Measurements from ENCODE around the gene PDCD7.
"Not testable (repeated sequence)": the region's sequence is repeated elsewhere in the genome, so short reads cannot be mapped to it uniquely, and the experiment has no call there.

The PDCD7 gene

DNA sequence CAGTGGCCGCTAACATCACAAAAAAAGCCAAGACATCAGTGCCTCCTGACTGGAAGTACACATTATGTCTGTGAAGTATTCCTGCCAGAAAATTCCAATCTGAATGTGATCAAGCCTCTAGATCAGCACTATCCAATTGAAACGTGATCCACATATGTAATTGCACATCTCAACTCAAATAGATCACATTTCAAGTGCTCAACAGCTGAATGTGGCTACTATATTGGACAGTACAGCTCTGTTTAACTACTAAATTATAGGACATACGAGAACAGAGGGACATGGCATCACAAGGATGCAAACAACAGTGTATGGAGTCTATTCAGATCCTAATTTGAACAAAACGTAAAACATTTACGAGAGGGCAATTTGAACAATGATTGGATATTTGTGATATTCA lies 18.1 kb downstream of the PDCD7 start:
- DNase-seq, result no peak

DNA sequence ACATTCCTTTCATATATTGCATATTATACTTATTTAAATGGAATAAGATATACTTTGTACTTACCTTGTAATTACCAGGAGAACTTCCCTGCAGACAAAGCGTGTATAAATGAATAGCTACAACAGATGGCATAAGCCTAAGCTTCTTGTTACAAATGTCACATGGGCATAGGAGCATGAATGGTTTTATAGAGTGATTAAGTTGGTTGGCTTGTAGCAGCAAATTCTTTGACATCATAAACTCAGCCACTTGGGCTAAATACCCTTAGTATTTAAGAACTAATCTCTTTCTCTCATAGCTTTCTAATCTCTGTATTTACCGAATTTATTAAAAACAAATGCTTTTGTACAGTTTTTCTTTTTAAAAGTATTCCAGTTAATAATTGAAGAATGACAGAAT lies 18.5 kb downstream of the PDCD7 start, which contains the start of gene UBAP1L:
Gene UBAP1L (minus strand): TSS at position 115 of the 400 bp plus-strand sequence. CDS start 8,985 bp downstream, outside the sequence.
- DNase-seq, result no peak

DNA sequence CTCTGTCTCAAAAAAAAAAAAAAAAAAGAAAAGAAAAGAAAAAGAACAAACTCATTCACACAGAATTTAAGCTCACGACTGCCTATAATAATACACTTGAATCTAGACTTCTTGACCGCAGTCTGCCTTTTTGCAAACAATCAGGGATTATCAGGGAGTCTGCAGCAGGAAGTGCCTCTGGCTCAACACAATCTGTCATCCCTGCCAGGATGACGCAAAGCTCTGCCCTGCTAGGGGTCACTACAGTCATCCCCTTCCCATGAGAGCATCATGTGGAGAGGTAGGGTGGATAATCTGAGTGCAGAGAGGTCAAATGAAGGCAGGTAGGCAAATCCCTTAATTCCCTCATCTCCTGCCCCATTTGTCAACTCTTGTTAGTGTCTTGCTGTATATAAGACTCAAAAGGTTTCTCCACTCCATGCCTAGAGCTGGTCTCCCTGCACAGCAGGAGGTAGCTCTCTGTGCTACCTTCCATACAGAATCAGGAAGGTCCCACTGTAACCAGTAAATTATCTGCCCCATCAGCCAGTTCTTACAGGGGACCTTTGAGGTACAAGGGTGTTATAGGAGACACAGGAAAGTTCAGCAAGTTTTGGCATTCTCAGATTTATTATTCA lies 22.8 kb downstream of the PDCD7 start:
- DNase-seq, result no peak

DNA sequence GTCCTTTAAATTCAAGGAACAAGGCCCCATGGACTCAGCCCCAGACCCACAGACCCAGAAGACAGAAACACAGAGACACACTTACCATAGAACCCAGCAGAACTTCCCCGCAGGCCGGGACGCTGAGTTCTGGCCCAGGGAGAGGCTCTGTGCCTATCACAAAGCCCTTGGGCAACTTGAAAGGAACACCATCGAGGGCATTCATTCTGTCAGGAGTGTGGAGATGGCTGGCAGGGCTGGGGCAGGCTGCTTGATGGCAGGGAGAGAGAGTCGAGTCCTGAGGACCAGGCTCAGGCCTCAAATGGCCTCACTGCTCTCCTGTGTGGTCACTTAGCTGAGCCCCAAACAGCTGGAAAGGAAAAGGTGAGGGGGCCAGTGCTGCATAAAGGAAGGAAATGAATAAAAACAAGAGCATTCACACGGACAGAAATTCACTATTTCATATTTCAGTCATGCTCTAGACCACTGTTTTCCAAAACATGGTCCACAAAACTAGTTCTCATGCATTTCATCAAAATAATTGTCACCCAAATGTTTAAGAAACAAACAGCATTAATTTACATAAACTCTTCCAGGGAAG lies 27.5 kb downstream of the PDCD7 start:
- DNase-seq, result no peak

DNA sequence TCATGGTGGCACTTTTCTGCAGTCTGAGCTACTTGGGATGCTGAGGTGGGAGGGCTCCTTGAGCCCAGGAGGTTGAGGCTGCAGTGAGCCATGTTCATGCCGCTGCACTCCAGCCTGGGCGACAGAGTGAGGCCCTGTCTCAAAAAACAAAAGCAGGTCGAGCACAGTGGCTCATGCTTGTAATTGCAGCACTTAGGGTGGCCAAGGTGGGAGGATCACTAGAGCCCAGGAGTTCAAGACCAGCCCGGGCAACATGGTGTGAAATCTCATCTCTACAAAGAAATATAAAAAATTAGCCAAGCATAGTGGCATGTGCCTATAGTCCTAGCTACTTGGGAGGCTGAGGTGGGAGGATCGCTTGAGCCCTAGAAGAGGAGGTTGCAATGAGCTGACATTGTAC lies 28.6 kb downstream of the PDCD7 start:
- no peak for DNase-seq

DNA sequence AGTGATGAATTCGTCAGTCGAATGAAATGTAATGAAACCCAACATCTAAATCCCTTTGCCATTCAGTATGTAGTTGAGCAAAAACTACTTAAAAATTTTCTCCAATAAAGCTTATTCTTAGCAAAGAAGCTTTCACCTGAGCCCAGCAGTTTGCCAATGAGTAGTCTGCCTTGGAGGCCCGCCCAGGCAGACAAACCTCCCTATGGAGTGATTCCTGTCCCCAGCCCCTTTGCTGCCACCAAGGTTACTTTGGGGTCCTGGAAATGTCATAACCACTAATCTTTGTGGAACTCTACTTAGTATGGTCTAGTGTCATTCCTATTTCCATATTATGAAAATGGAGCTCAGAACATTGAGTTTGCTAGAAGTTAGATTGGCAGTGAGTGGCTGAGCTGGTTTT lies 30.7 kb downstream of the PDCD7 start:
- DNase-seq, result no peak

DNA sequence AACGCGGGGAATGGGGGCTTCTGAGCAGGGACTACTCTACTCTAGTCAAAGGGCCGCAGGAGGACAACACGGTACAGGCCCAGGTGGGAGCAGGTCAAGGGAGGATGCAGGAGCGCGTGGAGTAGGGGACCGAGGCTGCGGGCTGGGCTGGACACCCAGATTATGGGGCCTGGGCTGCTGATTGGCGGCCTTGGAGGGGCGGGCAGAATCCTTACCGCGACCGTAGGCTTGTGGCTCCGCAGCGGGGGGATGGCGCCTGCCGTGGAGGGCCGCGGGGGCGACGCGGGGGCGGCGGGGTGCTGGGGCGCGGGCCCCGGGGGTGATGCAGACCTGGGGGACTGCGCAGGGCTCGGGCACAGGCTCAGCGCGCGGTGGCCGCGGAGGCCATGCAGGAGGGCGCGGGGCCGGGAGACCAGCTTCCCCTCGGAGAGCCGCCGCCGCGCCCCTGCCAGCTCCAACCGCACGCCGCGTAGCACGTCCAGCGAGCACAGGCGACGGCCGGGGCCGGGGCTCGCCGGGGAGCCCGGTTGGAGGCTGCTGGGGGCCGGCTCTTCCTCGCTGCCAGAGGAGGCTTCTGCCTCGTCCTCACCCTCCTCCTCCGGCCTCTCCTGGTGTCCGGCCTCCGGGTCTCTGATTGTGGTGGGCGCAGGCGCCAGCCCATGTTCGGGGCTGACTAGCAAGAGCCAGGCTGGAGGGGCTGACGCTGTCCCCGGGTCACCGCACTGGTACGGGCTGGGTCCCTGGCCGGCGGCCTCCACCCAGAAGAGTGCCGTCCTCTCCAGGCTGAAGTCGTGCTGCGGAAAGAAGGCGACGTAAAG lies 31.5 kb downstream of the PDCD7 start:
- no peak for DNase-seq

DNA sequence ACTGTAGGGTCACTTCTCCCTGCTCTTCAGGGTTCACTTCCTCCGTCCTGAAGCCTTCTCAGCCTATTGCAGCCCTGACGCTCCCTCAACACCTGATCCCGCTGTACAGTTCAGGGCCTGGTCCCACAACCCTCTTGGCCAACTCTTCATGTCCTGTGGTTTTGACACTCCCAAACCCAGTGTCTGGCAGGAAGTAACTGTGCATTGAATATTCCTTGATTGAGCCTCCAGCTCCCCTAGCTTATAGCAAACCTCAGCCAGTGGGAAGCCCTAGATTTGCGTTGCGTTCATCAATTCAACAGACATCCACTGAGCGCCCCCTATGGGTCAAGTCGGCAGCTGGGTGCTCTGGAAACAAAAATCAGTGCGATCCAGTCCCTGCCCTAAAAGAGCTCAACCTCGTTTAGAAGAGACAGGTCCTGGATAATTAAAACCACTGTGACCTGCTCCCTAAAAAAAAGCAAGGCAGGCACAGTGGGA lies 32.2 kb downstream of the PDCD7 start:
- peak in 5 of 6 experiments; percentile 4 to 35 (median 19) for DNase-seq

DNA sequence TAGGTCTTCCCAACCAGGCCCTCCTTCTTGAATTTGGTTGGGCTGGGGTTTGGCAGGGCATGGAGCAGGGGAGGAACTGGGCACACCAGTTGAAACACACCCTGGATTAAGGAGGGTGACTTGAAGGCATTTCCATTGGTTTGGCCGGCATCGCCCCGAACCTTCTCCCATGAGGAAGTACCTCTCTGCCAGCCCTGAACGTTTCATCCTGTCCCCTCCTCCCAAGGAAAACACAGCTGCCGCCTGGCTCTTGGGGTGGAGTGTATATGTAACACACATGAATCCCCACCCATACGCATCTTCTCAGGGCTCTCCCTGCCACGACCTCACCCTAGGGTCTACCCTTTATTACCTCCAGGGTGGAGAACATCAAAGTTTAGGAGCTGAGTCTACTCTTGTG lies 33.2 kb downstream of the PDCD7 start:
- DNase-seq, result no peak

DNA sequence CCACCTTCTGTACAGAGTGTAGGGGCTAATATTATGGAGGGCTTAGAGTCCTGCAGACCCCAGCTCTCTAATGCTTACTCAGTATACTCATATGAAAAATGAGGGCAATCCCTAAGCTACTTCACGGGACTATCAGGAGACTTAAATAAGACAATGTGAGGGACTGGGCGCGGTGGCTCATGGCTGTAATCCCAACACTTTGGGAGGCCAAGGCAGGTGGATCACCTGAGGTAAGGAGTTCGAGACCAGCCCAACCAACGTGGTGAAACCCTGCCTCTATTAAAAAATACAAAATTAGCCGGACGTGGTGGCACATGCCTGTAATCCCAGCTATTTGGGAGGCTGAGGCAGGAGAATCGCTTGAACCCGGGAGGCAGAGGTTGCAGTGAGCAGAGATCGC lies 33.8 kb downstream of the PDCD7 start:
- DNase-seq, result not testable (repeated sequence)

DNA sequence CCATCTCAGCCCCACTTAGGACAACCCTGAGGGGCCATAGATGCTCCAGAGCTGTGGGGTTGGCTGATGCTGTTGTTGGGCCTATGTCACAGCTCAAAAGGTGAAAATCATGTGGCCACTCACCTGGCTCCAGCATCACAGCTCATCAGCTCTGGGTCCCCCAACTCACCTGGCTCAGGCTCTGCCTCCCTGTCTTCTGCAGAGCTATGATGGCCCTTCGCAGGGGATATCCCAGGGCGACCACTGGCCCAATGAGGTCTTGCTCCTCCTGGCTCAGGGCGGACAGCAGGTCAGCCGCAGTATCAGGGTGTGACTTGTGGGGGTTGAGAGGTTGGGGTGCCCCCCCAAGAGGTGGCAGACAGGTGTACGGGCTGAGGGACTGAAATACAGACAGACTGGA lies 34.3 kb downstream of the PDCD7 start:
- DNase-seq, result no peak

DNA sequence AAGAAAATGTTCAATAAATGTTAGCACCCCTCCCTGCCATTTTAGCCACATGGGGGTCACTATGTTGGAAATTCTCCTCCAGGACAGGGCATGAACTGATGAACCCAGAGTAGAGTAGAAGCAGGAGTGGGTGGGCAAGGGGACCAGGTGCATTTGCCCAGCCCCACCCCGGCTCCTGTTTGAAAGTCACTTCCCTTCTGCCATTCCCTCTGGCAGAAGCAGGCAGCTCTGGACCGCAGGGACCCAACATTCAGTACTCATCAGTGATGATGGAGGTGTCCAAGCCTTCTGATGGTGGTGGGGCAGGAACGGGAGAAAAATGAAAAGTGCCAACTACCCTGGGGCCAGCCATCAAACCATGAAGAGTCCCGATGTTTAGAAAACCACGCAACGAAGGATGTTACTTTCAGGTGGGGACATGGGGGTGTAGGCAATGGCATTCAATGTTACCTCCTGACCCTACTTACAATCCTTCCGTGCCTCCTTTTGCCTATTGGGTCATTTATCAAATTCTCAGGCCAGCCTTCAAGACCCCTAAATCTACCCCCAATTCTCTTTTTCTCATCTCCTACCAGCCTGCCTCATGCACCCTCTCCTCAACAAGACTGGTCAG lies 35.9 kb downstream of the PDCD7 start:
- DNase-seq, result no peak

DNA sequence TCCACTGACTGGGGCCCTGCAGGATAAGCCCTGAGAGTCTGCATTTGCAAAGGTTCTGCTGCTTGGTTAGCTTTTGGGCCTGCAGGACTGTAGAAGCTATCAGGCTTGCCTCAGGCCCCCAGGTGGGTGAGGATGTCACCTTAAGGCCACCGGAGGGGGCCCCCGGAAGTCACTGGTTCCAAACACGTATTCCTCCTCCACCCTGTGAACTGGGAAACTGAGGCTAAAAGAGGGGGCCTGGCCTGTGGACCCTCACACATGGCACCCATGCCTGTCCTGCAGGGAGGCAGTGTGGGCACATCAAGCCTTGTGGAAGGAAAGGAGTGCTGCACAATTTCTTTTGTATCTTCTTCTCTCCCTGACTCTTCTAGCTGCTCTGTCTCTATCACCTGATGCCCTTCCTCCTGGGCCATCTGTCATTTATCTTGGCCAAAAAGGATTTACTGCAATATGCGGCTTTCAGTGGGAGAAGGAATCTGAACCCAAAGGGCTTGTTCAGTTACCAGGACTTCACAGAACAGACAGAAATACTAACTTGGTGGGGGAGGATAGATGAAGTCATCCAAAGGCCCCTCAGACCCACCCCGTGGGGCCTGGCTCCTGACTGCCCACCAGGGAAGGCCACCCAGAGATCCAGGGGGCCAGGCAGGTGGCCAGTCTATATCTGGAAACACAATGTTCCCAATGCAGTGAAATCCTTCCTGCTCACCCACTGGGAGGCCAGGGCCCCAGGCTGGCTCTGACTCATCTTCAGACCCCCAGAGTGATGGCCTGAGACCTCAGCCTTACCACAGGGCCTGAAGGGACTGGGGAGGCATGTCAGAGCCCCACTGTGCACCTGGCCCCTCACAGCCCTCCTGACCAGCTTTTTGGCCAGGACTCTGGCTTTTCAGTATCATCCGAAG lies 36.9 kb downstream of the PDCD7 start:
- DNase-seq, result no peak

DNA sequence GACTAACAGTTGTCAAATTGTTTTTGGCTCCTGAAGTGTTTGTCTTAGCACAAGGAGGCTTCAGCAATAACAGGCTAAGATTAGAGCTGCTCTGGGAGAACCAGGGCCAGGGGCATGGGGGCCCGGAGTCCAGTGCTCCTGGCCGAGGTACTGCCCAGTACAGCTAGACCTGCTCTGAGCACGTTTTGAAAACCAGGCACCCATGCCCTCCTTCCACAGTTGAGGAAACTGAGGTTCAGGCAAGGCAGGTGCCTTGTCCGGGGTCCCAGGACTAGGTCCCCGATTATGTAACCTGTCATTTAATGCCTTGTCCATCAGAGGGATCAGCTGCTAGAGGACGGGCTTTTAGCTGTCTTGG lies 37.9 kb downstream of the PDCD7 start:
- no peak for DNase-seq

DNA sequence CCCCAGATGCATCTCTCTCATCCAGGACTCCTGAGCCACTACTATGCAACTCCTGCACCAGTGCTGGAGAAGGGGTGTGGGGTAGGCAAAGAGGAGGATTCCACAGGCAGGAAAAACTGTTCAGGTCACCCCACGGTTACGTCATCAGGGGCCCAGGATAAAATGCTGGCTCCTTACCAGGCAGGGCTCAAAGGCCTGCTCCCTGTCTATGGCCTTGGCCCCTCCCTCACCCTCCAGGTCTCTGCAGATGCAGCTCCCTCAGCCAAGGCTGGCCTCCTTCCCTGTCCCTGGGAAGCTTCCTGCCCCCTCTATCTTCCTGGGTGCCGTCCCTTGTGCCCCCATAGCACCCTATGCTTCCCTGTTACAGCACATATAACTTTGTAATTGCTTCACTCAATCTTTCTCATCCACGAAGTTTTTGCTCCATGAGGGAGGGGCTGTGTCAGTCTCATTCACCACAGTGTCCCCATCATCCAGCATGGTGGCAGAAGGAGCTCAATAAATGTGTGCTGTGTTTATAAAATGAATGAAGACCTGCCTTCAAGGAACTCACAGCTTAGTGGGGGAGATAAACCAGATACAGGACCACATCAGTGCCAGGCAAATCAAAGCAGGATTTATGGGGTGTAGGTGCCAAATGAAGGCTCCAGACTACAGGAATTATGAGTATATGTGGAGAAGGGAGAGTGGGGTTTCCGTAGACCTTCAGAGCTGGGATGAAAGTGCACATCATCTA lies 38.4 kb downstream of the PDCD7 start:
- no peak for DNase-seq

DNA sequence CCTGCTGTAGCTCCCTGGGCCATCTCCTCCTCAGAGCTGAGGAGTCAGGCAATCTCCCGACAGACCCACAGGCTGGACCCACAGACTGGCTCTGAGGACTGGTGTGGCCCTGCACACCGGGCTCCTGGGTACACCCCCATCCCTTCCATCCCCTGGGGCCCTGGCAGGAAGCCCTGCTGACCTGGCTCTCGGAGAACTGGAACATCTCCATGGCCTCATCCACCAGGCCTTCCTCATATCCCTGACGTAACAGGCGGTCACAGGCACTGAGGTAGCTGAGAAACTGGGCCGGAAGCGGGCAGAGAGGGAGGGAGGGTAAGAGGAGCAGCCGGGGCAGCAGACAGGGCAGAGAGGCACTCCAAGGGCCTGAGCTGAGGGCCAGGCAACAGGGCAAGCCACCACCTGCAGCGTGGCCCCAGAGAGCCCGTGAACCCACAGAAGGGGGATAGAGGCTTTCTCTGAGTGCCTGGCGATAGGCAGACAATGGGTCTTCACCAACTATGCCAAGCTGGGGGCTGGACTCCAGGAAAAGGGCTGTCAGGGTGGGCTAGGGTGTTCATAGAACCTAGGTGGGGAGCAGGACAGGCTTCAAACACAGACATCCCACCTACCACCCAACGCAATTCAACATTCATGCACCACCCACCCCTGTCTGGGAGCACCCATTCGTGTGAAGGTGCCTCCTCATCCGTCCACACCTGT lies 39.2 kb downstream of the PDCD7 start:
- DNase-seq, result no peak

DNA sequence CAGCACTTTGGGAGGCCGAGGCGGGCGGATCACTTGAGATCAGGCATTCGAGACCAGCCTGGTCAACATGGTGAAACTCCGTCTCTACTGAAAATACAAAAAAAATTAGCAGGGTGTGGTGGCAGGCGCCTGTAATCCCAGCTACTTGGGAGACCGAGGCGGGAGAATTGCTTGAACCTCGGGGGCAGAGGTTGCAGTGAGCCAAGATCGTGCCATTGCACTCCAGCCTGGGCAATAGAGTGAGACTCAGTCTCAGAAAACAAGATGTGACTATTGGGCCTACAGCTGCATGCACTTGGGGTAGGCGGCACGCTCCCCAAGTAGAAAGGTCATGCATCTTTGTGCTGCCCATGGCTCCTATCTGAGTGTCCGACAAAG lies 39.8 kb downstream of the PDCD7 start:
- not testable (repeated sequence) for DNase-seq

DNA sequence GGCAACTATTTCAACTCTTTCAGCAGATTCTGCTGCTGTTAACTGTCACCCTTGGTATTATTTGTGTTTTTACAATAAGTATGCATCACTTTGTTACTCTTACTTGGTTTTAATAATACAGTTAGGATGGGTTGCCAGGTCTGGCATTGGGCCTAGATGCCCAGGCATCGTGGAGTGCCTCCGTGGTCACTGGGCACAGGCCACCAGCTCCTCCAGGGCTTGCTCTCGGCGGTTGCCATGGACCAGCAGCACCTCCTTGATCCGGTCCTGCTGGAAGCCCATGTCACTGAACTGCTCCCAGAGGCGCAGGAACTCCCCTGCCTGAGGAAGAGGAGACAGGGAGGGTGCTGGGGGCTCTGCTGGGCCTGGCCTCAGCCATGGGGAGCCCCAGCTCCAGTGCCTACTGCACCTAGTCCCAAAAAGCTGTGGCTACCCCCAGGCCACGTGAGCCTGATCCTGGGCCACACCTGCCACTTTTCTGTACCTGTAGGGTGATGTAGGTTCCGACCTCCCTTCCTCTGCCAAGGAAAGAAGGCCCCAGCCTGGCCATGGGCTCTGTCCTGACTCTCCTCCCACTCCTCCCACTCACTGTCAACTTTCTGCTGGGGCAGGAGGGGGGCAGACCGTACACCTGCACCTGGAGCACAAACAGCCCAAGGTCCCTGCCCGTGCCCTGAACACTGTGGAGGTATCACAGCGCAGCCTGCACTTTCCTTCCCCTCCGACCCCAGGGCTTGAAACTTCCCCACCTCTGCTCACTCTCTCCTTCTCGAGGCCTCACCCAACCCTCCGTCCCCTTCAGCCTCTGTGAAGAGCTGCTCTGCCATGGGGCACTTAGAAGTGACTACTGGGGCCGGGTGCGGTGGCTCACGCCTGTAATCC lies 40.5 kb downstream of the PDCD7 start:
- DNase-seq, result no peak

DNA sequence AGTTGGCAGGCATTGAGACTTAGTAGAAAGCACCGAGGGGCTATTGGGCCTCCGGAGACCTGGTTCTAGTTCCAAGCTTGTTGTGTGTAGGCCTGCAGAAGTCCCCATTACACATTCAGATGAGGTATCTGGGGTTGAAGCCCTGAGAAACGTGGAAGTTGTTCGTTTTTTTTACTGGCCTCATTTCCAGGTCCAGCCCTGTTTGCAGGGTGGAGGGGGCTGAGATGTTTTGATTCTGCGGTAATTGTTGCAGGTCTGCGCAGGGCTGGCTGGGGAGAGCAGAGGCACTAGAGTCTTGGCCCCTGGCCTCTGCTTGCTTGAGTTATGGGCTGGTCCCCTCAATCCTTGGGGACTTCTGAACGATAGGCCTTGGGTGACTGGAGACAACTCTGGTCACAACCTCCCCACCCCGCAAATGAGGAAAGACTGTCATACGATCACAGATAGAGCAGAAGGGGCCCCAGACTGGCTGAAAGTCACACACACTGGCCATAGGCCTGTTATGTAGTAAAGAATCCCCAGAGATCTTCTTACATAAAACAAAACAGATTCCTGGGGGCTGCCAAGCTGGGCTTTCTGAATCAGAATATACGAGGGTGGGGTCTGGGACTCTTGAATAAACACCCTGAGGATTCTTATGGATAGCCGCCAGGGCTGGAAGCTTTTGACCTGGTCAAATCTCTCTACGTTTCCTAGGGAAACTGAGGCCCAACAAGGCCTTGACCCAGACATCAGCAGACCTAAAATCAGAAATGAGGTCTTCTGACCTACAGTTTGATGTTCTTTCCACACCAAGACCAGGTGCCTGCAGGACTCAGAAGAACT lies 41.5 kb downstream of the PDCD7 start:
- DNase-seq, result no peak

Data from stimulated activated naive CD4-positive, alpha-beta T cell (primary cell).